ENCODE measurements around the gene XRN1.

The XRN1 gene

DNA sequence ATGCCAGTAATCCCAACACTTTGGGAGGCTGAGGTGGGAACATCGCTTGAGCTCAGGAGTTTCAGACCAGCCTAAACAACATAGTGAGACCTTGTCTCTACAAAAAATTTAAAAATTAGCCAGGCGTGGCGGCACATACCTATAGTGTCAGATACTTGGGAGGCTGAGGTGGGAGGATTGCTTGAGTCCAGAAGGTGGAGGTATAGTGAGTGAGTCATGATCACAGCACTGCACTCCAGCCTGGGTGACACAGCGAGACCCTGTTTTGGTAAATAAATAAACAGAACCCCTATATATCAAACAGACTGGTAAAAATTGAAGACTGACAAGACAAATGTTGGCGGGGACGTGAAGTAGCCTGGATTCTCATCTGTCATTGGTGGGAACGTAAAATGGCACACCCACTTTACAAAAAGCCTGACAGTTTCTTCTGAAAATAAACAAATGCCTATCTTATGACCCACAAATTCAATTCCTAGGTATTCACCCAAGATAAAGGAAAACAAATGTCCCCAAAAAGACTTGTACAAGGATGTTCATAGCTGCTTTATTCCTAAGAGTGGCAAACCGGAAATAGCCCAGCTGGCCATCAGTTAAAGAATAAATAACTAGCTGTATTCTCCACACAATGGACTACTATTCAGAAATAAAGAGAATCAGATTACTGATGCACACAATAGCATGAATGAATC is 175.5 kb downstream of the XRN1 start:
- DNase-seq (ENCODE audit: low read depth in 2 of 2): peak in 1 of 2 donors; percentile 77
- H3K4me3 ChIP-seq (replicated peaks in 1 of 2; ENCODE audit: low read depth in 2 of 2, low read length in 2 of 2): no peak overlapping the region
- TF ChIP-seq, protein P1, sequence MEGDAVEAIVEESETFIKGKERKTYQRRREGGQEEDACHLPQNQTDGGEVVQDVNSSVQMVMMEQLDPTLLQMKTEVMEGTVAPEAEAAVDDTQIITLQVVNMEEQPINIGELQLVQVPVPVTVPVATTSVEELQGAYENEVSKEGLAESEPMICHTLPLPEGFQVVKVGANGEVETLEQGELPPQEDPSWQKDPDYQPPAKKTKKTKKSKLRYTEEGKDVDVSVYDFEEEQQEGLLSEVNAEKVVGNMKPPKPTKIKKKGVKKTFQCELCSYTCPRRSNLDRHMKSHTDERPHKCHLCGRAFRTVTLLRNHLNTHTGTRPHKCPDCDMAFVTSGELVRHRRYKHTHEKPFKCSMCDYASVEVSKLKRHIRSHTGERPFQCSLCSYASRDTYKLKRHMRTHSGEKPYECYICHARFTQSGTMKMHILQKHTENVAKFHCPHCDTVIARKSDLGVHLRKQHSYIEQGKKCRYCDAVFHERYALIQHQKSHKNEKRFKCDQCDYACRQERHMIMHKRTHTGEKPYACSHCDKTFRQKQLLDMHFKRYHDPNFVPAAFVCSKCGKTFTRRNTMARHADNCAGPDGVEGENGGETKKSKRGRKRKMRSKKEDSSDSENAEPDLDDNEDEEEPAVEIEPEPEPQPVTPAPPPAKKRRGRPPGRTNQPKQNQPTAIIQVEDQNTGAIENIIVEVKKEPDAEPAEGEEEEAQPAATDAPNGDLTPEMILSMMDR (IDR thresholded peaks at IDR 0.05; ENCODE audit: low read depth, low read length): no peak

DNA sequence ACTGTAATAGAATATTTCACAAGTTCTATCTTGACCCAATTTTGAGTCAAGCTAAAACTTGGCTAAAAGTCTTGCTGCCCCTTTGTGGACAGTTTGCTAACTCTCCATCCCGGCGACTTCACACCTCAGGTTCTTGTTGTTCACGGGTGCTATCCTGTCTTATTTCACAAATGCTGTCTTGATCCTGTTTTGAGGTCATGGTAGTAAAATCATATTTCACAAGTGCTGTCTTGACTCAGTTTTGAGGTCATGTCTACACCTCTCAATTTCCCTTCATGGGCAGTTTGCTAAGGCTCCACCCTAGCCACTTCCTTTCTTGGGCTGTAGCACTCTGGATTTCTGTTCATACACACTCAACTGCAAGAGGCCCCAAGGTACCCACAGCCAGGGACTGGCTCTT is 177.4 kb downstream of the XRN1 start:
- DNase-seq (ENCODE audit: low read depth in 2 of 2): no peak
- no peak overlapping the region for H3K4me3 ChIP-seq (replicated peaks in 1 of 2; ENCODE audit: low read depth in 2 of 2, low read length in 2 of 2)
- TF ChIP-seq, protein P1 (IDR thresholded peaks at IDR 0.05; ENCODE audit: low read depth, low read length): no peak

GRCh38 chr3:142269767-142270166 is 178.1 kb downstream of the XRN1 start:
- TF ChIP-seq, protein P1 (IDR thresholded peaks at IDR 0.05; ENCODE audit: low read depth, low read length): no peak
- H3K4me3 ChIP-seq (replicated peaks in 1 of 2; ENCODE audit: low read depth in 2 of 2, low read length in 2 of 2): no peak overlapping the region
- DNase-seq (ENCODE audit: low read depth in 2 of 2): no peak

DNA sequence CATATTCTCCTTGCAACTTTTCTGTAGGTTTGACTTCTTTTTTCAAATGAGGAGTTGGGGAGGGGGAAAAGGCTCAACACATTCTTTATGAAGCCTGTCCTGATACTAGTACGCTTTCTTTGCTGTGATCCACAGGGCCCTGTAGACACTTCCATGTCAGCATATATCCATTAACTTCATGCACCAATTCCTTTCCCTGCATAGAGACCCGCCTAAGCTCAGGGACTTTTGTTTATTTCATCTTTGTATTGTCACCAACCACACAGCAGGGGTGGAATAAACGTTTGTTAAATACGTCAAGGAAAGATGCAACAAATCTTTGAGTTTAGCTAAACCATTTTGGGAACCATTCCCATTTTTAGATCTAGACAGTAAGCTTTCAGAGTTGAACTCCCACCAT is 179.4 kb downstream of the XRN1 start:
- no peak for DNase-seq (ENCODE audit: low read depth in 2 of 2)
- H3K4me3 ChIP-seq (replicated peaks in 1 of 2; ENCODE audit: low read depth in 2 of 2, low read length in 2 of 2): no peak overlapping the region
- TF ChIP-seq, protein P1 (IDR thresholded peaks at IDR 0.05; ENCODE audit: low read depth, low read length): no peak

GRCh38 chr3:142267269-142267668 is 180.6 kb downstream of the XRN1 start:
- H3K4me3 ChIP-seq (replicated peaks in 1 of 2; ENCODE audit: low read depth in 2 of 2, low read length in 2 of 2): no peak overlapping the region
- DNase-seq (ENCODE audit: low read depth in 2 of 2): no peak
- TF ChIP-seq, protein P1 (IDR thresholded peaks at IDR 0.05; ENCODE audit: low read depth, low read length): no peak

GRCh38 chr3:142263112-142263511 is 184.7 kb downstream of the XRN1 start:
- DNase-seq (ENCODE audit: low read depth in 2 of 2): peak in 1 of 2 donors; percentile 35
- H3K4me3 ChIP-seq (replicated peaks in 1 of 2; ENCODE audit: low read depth in 2 of 2, low read length in 2 of 2): no peak overlapping the region
- TF ChIP-seq, protein P1 (IDR thresholded peaks at IDR 0.05; ENCODE audit: low read depth, low read length): no peak

- TF ChIP-seq, protein P1 (IDR thresholded peaks at IDR 0.05; ENCODE audit: low read depth, low read length): no peak
- DNase-seq (ENCODE audit: low read depth in 2 of 2): no peak
- no peak overlapping the region for H3K4me3 ChIP-seq (replicated peaks in 1 of 2; ENCODE audit: low read depth in 2 of 2, low read length in 2 of 2)
Measured at GRCh38 chr3:142259359-142259758, 188.5 kb downstream of the XRN1 start.
